ENCODE results near the gene TAF13. TPM values are rescaled to one million over a fixed set of nuclear protein-coding genes. Genes with fewer than 3 reads are reported as not detected.
A peak's percentile ranks its signal among the peaks of the same experiment; 100 is the strongest.

The TAF13 gene
- total and polyA plus RNA-seq, 12 donors, result 18.4 to 69.9 (median 58.0) TPM

DNA sequence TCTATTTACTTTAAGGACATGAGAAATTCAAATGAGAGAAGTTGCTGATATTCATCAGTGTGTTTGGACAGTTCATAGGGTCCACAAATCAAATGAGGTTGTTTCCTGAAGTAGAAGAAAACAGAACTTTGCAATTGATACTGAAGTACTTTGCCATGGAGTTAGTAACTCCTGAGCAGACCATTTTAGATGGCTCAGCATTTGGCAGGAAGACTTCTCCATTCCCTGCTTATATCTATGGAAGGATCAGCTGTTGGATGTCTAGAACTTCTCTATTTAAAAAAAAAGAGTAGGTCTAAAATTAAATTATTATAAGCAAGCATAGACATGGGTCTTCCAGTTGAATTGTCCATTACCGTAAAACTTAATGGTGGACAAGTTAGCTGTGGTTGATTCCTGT lies 19.8 kb upstream of the TAF13 start:
- TF ChIP-seq, protein P1, sequence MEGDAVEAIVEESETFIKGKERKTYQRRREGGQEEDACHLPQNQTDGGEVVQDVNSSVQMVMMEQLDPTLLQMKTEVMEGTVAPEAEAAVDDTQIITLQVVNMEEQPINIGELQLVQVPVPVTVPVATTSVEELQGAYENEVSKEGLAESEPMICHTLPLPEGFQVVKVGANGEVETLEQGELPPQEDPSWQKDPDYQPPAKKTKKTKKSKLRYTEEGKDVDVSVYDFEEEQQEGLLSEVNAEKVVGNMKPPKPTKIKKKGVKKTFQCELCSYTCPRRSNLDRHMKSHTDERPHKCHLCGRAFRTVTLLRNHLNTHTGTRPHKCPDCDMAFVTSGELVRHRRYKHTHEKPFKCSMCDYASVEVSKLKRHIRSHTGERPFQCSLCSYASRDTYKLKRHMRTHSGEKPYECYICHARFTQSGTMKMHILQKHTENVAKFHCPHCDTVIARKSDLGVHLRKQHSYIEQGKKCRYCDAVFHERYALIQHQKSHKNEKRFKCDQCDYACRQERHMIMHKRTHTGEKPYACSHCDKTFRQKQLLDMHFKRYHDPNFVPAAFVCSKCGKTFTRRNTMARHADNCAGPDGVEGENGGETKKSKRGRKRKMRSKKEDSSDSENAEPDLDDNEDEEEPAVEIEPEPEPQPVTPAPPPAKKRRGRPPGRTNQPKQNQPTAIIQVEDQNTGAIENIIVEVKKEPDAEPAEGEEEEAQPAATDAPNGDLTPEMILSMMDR (IDR thresholded peaks at IDR 0.05), result no peak
- DNase-seq (no peak), ATAC-seq (no peak)
- Histone ChIP-seq H3K27me3 (no peaks in the 10 kb centered on the region), H3K27ac (peak overlapping the region in 3 of 10 donors; percentile 60 to 75 (median 67)), H3K36me3 (peaks cover 0 to 52% (median 20%) of the 10 kb centered on the region in 9 donors), H3K4me3 (no peak overlapping the region), H3K4me1 (peaks cover 8 to 65% (median 44%) of the 10 kb centered on the region in 9 donors), H3K9me3 (no peaks in the 10 kb centered on the region)
- WGBS, 2 donors, result 95 to 98% methylated on average over 1 of the region's 1 CpG
- intact Hi-C loops (cut with DNase I), result loop anchor here in 2 of 10 donors (10.0 kb wide), 2 partner anchors 51 to 299 kb away; partner anchors contain the start of genes SORT1 (in 1 of the 2) and WDR47 (in 1 of the 2)

DNA sequence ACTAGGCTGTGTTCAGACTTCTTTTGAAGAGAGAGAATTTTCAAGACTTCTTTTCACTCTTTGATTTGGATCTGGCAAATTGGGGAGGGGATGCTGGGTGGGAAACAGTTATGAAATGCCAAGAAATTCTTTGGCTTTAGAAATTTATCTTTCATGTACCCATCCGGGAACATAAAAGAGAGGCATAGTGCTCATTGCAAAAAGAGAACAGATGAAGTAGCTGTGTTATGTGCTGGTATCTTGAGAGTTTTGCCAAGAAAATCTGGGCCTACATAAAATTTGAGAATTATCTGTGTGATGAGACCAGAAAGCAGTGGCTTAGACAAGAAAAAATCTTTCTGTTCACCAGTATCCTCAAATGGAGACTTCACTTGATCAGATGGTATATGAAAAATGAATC lies 19.1 kb upstream of the TAF13 start:
- H3K36me3 ChIP-seq, result peaks cover 0 to 52% (median 20%) of the 10 kb centered on the region in 9 donors
- 77 to 79% methylated on average over 1 of the region's 1 CpG for whole genome bisulfite sequencing, 2 donors
- no peak for DNase-seq
- intact Hi-C loops (cut with DNase I), result loop anchor here in 4 of 10 donors (5.0 to 10.0 kb wide), 3 partner anchors 50 to 300 kb away; partner anchors contain the start of genes WDR47 (in 3 of the 4) and SORT1 (in 1 of the 4)
- ATAC-seq, result no peak
- TF ChIP-seq, protein P1 (IDR thresholded peaks at IDR 0.05), result no peak
- H3K4me3 ChIP-seq, result no peak overlapping the region
- no peaks in the 10 kb centered on the region for H3K9me3 ChIP-seq
- H3K4me1 ChIP-seq, result peaks cover 8 to 69% (median 44%) of the 10 kb centered on the region in 9 donors
- no peaks in the 10 kb centered on the region for H3K27me3 ChIP-seq
- peak overlapping the region in 8 of 10 donors; percentile 59 to 78 (median 64) for H3K27ac ChIP-seq

DNA sequence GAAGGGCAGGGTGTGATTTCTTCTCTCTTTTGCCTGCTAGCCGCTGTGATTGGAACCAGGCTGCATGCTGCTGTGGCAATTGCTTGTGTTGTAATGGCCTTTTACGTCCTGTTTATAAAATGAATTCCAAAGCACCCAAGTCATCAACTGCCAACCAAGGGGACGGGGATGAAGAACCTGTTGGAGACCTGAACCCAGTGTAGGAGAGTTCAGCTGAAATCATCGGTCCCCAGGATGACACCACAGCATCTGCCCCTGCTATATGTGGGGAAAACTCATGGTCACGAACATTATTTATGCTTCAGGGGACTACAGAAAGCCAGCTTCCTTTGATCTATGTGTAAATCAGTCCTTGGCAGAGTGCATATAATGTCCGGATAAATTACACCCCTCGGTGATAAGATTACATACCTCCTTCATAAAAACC lies 18.6 kb upstream of the TAF13 start:
- peak overlapping the region; percentile 29 to 78 (median 60) for H3K27ac ChIP-seq
- H3K36me3 ChIP-seq, result peaks cover 0 to 52% (median 20%) of the 10 kb centered on the region in 9 donors
- H3K27me3 ChIP-seq, result no peaks in the 10 kb centered on the region
- TF ChIP-seq, protein P1 (IDR thresholded peaks at IDR 0.05), result no peak
- 52 to 69% methylated on average over 7 of the region's 7 CpGs for WGBS, 2 donors
- DNase-seq (no peak), ATAC-seq (no peak)
- no peaks in the 10 kb centered on the region for H3K9me3 ChIP-seq
- intact Hi-C loops (cut with DNase I), result loop anchor here in 4 of 10 donors (5.0 to 10.0 kb wide), 3 partner anchors 50 to 300 kb away; partner anchors contain the start of genes WDR47 (in 3 of the 4) and SORT1 (in 1 of the 4)
- no peak overlapping the region for H3K4me3 ChIP-seq
- H3K4me1 ChIP-seq, result peaks cover 8 to 71% (median 42%) of the 10 kb centered on the region in 9 donors

DNA sequence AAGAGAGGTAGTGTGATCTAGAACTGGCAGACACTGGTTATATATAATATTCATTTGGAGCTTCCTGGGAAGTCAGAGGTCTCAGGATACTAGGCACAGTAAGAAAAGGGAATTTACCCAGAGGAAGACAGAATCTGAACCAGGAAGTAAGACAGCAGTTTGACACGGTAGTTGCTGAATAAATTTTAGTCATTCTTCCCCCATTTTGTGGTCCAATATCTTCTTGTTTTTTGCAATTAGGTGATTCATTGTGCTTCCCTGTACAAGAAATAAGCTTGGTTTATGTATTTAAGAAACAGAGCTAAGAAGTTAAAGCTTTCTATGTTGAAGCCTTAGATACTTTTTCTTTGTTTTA lies 16.0 kb upstream of the TAF13 start:
- no peaks in the 10 kb centered on the region for H3K9me3 ChIP-seq
- ATAC-seq (no peak), DNase-seq (no peak)
- H3K36me3 ChIP-seq, result peaks cover 0 to 44% (median 20%) of the 10 kb centered on the region in 9 donors
- intact Hi-C loops (cut with DNase I), result loop anchor here in 4 of 10 donors (2.0 to 10.0 kb wide), 4 partner anchors 15 to 303 kb away; partner anchors contain the start of genes WDR47 (in 3 of the 4), SORT1 (in 1 of the 4) and TAF13 (in 1 of the 4)
- peaks cover 8 to 71% (median 46%) of the 10 kb centered on the region in 9 donors for H3K4me1 ChIP-seq
- TF ChIP-seq, protein P1 (IDR thresholded peaks at IDR 0.05), result no peak
- 0 to 11% methylated on average over 1 of the region's 1 CpG for WGBS, 2 donors
- peak overlapping the region in 9 of 10 donors; percentile 94 to 100 (median 98) for H3K27ac ChIP-seq
- peak overlapping the region; percentile 64 to 89 (median 80) for H3K4me3 ChIP-seq
- H3K27me3 ChIP-seq, result no peaks in the 10 kb centered on the region

Data from heart right ventricle (tissue), 16 donors.